ENCODE results near the gene NRAP.
"Not testable (repeated sequence)": the region's sequence is repeated elsewhere in the genome, so short reads cannot be mapped to it uniquely, and the experiment has no call there.

Gene NRAP

GRCh38 chr10:113681533-113682470 is 18.0 kb upstream of the NRAP start:
- peak; percentile 13 to 29 for DNase-seq

GRCh38 chr10:113680190-113681111 is 16.6 kb upstream of the NRAP start:
- DNase-seq, result peak; percentile 39 to 40

GRCh38 chr10:113679463-113680189 is 15.8 kb upstream of the NRAP start, which contains the start of gene CASP7:
TSS of gene CASP7 (plus strand) at chr10:113679912. CDS start at chr10:113697494, 17,582 bp downstream.
- DNase-seq, result peak; percentile 79 to 80

- DNase-seq, result no peak
These were observed 2.9 kb upstream of the NRAP start for GRCh38 chr10:113666682-113667252.

GRCh38 chr10:113665806-113666354 is 2.0 kb upstream of the NRAP start:
- no peak for DNase-seq

GRCh38 chr10:113665352-113665751 is 1.5 kb upstream of the NRAP start:
- DNase-seq, result no peak

GRCh38 chr10:113663142-113663541 is 699 bp downstream of the NRAP start:
- no peak for DNase-seq

- no peak for DNase-seq
These were observed 2.5 kb downstream of the NRAP start for GRCh38 chr10:113661332-113661731.

- no peak for DNase-seq
These were observed 6.3 kb downstream of the NRAP start for GRCh38 chr10:113657544-113657943.

GRCh38 chr10:113656896-113657295 is 6.9 kb downstream of the NRAP start:
- DNase-seq, result no peak

- not testable (repeated sequence) for DNase-seq
These were observed 11.4 kb downstream of the NRAP start for GRCh38 chr10:113652456-113652855.

GRCh38 chr10:113651898-113652297 is 11.9 kb downstream of the NRAP start:
- no peak for DNase-seq

GRCh38 chr10:113651021-113651420 is 12.8 kb downstream of the NRAP start:
- no peak for DNase-seq

- no peak for DNase-seq
These were observed 13.7 kb downstream of the NRAP start for GRCh38 chr10:113650172-113650571.

GRCh38 chr10:113648478-113648877 is 15.4 kb downstream of the NRAP start:
- no peak for DNase-seq

- no peak for DNase-seq
These were observed 16.0 kb downstream of the NRAP start for GRCh38 chr10:113647812-113648211.

- DNase-seq, result no peak
These were observed 17.3 kb downstream of the NRAP start for GRCh38 chr10:113646336-113647201.

GRCh38 chr10:113644185-113645120 is 19.4 kb downstream of the NRAP start:
- DNase-seq, result no peak

- no peak for DNase-seq
These were observed 20.7 kb downstream of the NRAP start for GRCh38 chr10:113643183-113643582.

GRCh38 chr10:113641702-113642101 is 22.1 kb downstream of the NRAP start:
- DNase-seq, result no peak

All from stimulated activated CD4-positive, alpha-beta T cell treated with anti-CD3 and anti-CD28 coated beads, Interleukin-2, amount 100 ng/mL, for 24 hours (primary cell).